ENCODE results near the gene CROCC2.

- TF ChIP-seq CTCF (IDR thresholded peaks at IDR 0.05; ENCODE audit: borderline replicate concordance, extremely low read depth, low read length, poor library complexity, severe bottlenecking) (no peak), EZH2 (IDR thresholded peaks at IDR 0.05; ENCODE audit: borderline replicate concordance, low read depth, low read length, severe bottlenecking) (no peak)
Measured at GRCh38 chr2:240998706-240998994, 92.5 kb downstream of the CROCC2 start.

Measured in DND-41 (cell line).